HepG2 (cell line): ENCODE data around the gene GPR148. TPM values are rescaled to one million over a fixed set of nuclear protein-coding genes. Genes with fewer than 3 reads are reported as not detected.

Experiments
- ATAC-seq: fragments of 200-7000 bp; cut with Tn5 transposase; 3 replicates; pipeline ENCODE4 v1.9.1; 2020; ENCODE audit warnings: mild to moderate bottlenecking, moderate library complexity
- BruUV-seq: library from RNA; stranded (reverse); fragments of 400-500 nt; replicated peaks from 2 replicates; lab custom pipeline; 2021; lab: Mats Ljungman, UMichigan
- CTCF ChIA-PET: fragments of 300-600 bp; formaldehyde crosslinking; extraction: SDS; loops from one replicate; lab custom pipeline; 2021; ENCODE audit warnings: low total read pairs, inconsistent platforms, low intra/inter-chr PET ratio; lab: Yijun Ruan, JAX
- POLR2A ChIA-PET: fragments of 350-600 bp; sonication (Branson Sonifier 250); formaldehyde crosslinking; loops from one replicate; lab custom pipeline; 2020; ENCODE audit warnings: antibody characterized with exemption, inconsistent platforms; lab: Yijun Ruan, JAX
- DNase-seq: peaks from one replicate; pipeline ENCODE4 v3.0.0-alpha.2; 2015; ENCODE audit warnings: low spot score
- FAIRE-seq: peaks from 3 replicates; lab custom pipeline; 2011; peaks lifted over from hg19 to GRCh38; lab: Jason Lieb, UNC
- H2AFZ ChIP-seq: one replicate; pipeline ENCODE4 v1.6.1; 2011; ENCODE audit warnings: low read length, inconsistent platforms
- H3K27ac ChIP-seq: fragments of 300-600 bp; 3 replicates; pipeline ENCODE4 v1.8.0; 2011; ENCODE audit warnings: mixed run types, mild to moderate bottlenecking, mixed read lengths, low read length, inconsistent platforms; ENCODE audit not compliant: insufficient read depth; ENCODE audit errors: extremely low read length
- H3K27me3 ChIP-seq, 2 experiments: fragments of 200-600 bp in 1 of 2; 2 replicates in 1 of 2; 3 replicates in 1 of 2; pipeline versions ENCODE4 v1.6.0 to v1.8.0; 2011; ENCODE audit warnings: low read length in 2 of 2, mild to moderate bottlenecking in 2 of 2, moderate library complexity in 2 of 2, inconsistent platforms in 1 of 2; ENCODE audit not compliant: insufficient read depth in 2 of 2, control insufficient read depth in 1 of 2
- H3K36me3 ChIP-seq, 2 experiments: fragments of 200-600 bp in 1 of 2; replicated peaks in 1 of 2; 2 replicates in 1 of 2; 3 replicates in 1 of 2; pipeline versions ENCODE4 v1.5.1 to v1.8.0; 2011; ENCODE audit warnings: low read length in 2 of 2, inconsistent platforms in 1 of 2; ENCODE audit not compliant: insufficient read depth in 2 of 2, control insufficient read depth in 1 of 2
- H3K4me1 ChIP-seq: 2 replicates; pipeline ENCODE4 v1.5.1; 2012; ENCODE audit warnings: low read length, inconsistent platforms; ENCODE audit not compliant: insufficient read depth
- H3K4me2 ChIP-seq: 2 replicates; pipeline ENCODE4 v1.6.0; 2011; ENCODE audit warnings: low read depth, low read length, inconsistent platforms
- H3K4me3 ChIP-seq, 3 experiments: fragments of 200-600 bp in 1 of 3; sonication (generic), shearing (Covaris generic) in 1 of 3; replicated peaks in 1 of 3; 2 replicates each; pipeline ENCODE4 v1.5.1; 2011 to 2016; ENCODE audit warnings: low read length in 3 of 3, inconsistent platforms in 2 of 3, low read depth in 2 of 3, mild to moderate bottlenecking in 2 of 3, control low read depth in 1 of 3, mixed read lengths in 1 of 3; ENCODE audit not compliant: insufficient read depth in 1 of 3
- H3K79me2 ChIP-seq: one replicate; pipeline ENCODE4 v1.6.1; 2011; ENCODE audit warnings: low read length, inconsistent platforms; ENCODE audit not compliant: insufficient read depth
- H3K9ac ChIP-seq: 2 replicates; pipeline ENCODE4 v1.6.0; 2011; ENCODE audit warnings: mild to moderate bottlenecking, low read depth, low read length, inconsistent platforms; ENCODE audit not compliant: insufficient read depth
- H3K9me3 ChIP-seq: 2 replicates; pipeline ENCODE4 v1.5.1; 2012; ENCODE audit warnings: mild to moderate bottlenecking, low read length
- H4K20me1 ChIP-seq: 2 replicates; pipeline ENCODE4 v1.6.0; 2011; ENCODE audit warnings: inconsistent platforms, mild to moderate bottlenecking, low read length, moderate library complexity; ENCODE audit not compliant: insufficient read depth
- GATAD1 ChIP-seq: IDR thresholded peaks from 2 replicates; pipeline ENCODE4 v1.6.1; 2016; ENCODE audit warnings: missing genetic modification reagents, missing compliant biosample characterization
- HNF4A ChIP-seq: sonication (generic); formaldehyde crosslinking; IDR thresholded peaks from 2 replicates; pipeline ENCODE4 v1.4.0; 2020; ENCODE audit warnings: missing genetic modification reagents
- HOXA5 ChIP-seq: sonication (generic); formaldehyde crosslinking; IDR thresholded peaks from 2 replicates; pipeline ENCODE4 v1.4.0; 2020; ENCODE audit warnings: missing genetic modification reagents
- LCORL ChIP-seq, 2 experiments: fragments of 450-650 bp in 1 of 2; sonication (generic) in 1 of 2; formaldehyde crosslinking in 1 of 2; IDR thresholded peaks; 2 replicates each; pipeline versions ENCODE4 v1.5.0 to v1.6.1; 2017 to 2020; ENCODE audit warnings: antibody characterized with exemption in 1 of 2, missing genetic modification reagents in 1 of 2
- NCOR1 ChIP-seq: fragments of 200-600 bp; sonication (generic); IDR thresholded peaks from 2 replicates; pipeline ENCODE4 v1.7.0; 2017; ENCODE audit warnings: antibody characterized with exemption, low read length, borderline replicate concordance
- RBAK ChIP-seq: sonication (generic); formaldehyde crosslinking; IDR thresholded peaks from 2 replicates; pipeline ENCODE4 v1.5.1; 2020; ENCODE audit warnings: mild to moderate bottlenecking, missing genetic modification reagents
- REL ChIP-seq: sonication (generic); formaldehyde crosslinking; conservative IDR thresholded peaks from 2 replicates; pipeline ENCODE4 v1.8.0; 2022; ENCODE audit warnings: mild to moderate bottlenecking, missing genetic modification reagents, moderate library complexity
- REXO4 ChIP-seq: sonication (generic); formaldehyde crosslinking; IDR thresholded peaks from 2 replicates; pipeline ENCODE4 v1.8.0; 2022; ENCODE audit warnings: missing genetic modification reagents, mild to moderate bottlenecking, borderline replicate concordance
- SALL1 ChIP-seq: sonication (generic); formaldehyde crosslinking; IDR thresholded peaks from 2 replicates; pipeline ENCODE4 v1.8.0; 2022; ENCODE audit warnings: mild to moderate bottlenecking, missing genetic modification reagents
- SRSF4 ChIP-seq: fragments of 200-400 bp; formaldehyde crosslinking; IDR thresholded peaks from one replicate; pipeline ENCODE4 v1.6.1; 2018; ENCODE audit warnings: mild to moderate bottlenecking, low read depth, low read length, moderate library complexity; ENCODE audit not compliant: poor library complexity, severe bottlenecking
- ZBTB20 ChIP-seq: sonication (generic); formaldehyde crosslinking; IDR thresholded peaks from 2 replicates; pipeline ENCODE4 v1.8.1; 2023; ENCODE audit warnings: missing genetic modification reagents, low read depth, mild to moderate bottlenecking, borderline replicate concordance
- ZFP36L2 ChIP-seq: sonication (generic); formaldehyde crosslinking; IDR thresholded peaks from 2 replicates; pipeline ENCODE4 v1.4.0; 2020; ENCODE audit warnings: missing genetic modification reagents
- ZFP90 ChIP-seq: sonication (generic); formaldehyde crosslinking; IDR thresholded peaks from 2 replicates; pipeline ENCODE4 v1.8.0; 2022; ENCODE audit warnings: missing genetic modification reagents, mild to moderate bottlenecking, inconsistent platforms, borderline replicate concordance
- ZNF501 ChIP-seq: sonication (generic); formaldehyde crosslinking; IDR thresholded peaks from 2 replicates; pipeline ENCODE4 v1.5.1; 2020; ENCODE audit warnings: mild to moderate bottlenecking, moderate library complexity, missing genetic modification reagents
- ZNF678 ChIP-seq: sonication (generic); formaldehyde crosslinking; IDR thresholded peaks from 2 replicates; pipeline ENCODE4 v1.4.0; 2020; ENCODE audit warnings: mild to moderate bottlenecking, missing genetic modification reagents
- WGBS: methylation state at CpG from one replicate; pipeline ENCODE4 v1.1.6; 2017; ENCODE audit warnings: low lambda C conversion rate; 5-methylcytosine and 5-hydroxymethylcytosine counted together
- in situ Hi-C: cut with HindIII; loops from 2 replicates; pipeline ENCODE4 v1.10.0; 2017; ENCODE audit warnings: low pct_unique_long_range_greater_than_20kb; ENCODE audit not compliant: extremely low pct_ligation_motif_present
- intact Hi-C: fragments of 100-400 bp; cut with micrococcal nuclease; formaldehyde crosslinking; loops from one replicate; pipeline ENCODE4 v1.10.0; 2022; ENCODE audit not compliant: unreplicated experiment
- polyA plus RNA-seq, 8 experiments: library from polyadenylated mRNA; depleted of rRNA in 3 of 8; stranded (reverse) in 7 of 8; unstranded in 1 of 8; fragments of >200 nt; fragmentation: Illumina TruSeq in 4 of 8; extraction: Trizol in 4 of 8; gene quantifications; 2 replicates each; pipeline versions ENCODE4 v1.2.1 to v1.2.3, GENCODE V29; 2011 to 2016; ENCODE audit warnings: low read depth in 4 of 8, missing spikeins in 1 of 8, mixed read lengths in 1 of 8; ENCODE audit not compliant: insufficient read depth in 1 of 8
- total RNA-seq, 5 experiments: library from RNA; depleted of rRNA; stranded (reverse); fragments of >200 nt; fragmentation: Illumina TruSeq; extraction: Trizol; gene quantifications; 2 replicates each; pipeline ENCODE4 v1.2.3, GENCODE V29; 2016; ENCODE audit warnings: low read depth in 1 of 5
- TF ChIP-seq, protein P1 (sequence below): IDR thresholded peaks from 2 replicates; pipeline ENCODE4 v1.6.1; 2012; ENCODE audit warnings: inconsistent platforms

The GPR148 gene
- total and polyA plus RNA-seq, 2 of the 13 experiments (the other 11 are each of a cell fraction or from before 2014, with no cell fraction given), result not detected

DNA sequence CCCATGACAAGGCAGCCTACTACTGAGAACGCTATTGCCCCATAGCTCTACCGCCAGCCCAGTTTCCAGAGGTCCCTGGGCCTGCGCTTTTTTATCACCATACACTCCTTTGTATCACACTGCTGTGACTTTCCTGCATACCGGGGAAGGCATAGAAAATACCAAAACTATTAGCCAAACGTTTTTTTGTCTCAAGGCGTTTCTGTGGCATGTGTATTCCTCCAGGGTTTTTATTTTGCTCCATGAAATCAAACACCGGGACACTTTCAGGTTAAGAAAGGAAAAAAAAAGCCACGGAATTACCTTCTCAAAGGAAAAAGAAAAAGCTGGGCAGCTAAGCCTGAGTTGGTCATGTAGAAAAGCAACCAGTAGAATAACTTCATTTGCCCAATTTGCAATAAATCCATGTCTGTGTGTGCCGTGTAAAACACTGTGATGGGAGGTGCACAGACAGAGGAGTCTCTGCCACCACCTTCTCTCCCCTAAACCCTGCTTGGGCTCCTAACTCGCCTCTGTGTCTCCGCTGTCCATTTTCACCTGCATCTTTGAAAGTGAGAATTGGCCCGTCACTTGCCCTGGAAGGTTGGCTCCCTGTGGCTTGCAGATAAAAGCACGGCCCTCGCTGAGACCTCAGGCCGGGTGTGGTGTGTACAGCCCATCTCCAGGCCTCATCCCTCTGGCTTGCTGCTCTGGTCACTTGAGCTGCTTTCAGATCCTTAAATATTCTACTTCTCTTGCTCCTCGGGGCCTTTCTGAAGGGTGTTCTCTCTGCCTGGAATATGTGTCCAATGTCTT, 28.2 kb downstream of the GPR148 start:
- 18% methylated on average over 16 of the region's 16 CpGs for WGBS

DNA sequence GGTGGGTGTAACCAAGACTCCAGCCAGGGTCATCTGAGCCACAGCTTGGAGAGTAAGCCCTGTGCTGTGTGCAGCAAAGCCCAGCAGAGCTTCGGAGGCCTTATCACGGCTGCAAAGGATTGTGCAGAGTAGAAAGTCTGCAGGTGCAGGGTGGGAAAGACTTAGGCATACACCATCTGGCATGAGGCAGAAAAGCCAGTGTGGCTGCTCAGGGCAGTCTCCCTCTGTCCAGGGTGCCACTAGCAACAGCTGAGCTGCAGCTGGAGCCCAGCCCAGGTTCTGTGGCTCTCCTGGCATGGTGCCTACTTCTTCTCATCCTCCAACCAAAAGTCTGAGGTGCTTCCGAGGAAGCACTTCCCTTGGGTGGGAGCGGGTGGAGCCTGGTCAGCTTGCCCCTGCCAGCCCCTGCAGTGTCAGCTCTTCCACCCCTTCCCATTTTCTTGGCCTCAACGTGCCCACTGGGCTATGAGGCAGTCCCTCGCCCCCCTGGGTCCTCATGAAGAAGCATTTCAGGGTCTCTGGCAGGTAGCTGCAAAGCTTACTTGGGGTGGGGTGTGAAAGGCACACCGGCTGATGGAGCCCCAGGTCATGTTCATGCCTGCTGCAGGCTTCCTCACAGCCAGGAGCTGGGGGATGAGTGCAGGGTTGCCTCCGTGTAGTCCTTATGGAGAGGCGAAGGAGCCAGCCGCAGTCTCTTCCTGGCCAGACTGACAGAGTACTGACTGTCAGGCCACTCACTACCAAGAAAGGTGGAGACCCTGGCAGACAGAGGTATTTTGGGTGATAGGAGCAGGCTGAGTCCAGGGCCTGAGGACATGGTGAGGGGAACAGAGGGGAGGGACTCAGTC, 31.3 kb downstream of the GPR148 start:
- H3K4me1 ChIP-seq, result no peaks in the 10 kb centered on the region
- H3K9ac ChIP-seq, result no peak overlapping the region
- FAIRE-seq (no peak), ATAC-seq (no peak), DNase-seq (no peak)
- CTCF ChIA-PET, result no interaction called here
- H3K27me3 ChIP-seq, result peaks cover 6 to 58% of the 10 kb centered on the region in 2 experiments; a peak in 4 of 5 replicates
- POLR2A ChIA-PET, result no interaction called here
- H4K20me1 ChIP-seq, result no peaks in the 10 kb centered on the region; the same call in 1 of the 2 replicates
- in situ Hi-C loops, result no loop called here
- H3K36me3 ChIP-seq, result no peaks in the 10 kb centered on the region
- no peak overlapping the region for H3K4me2 ChIP-seq
- intact Hi-C loops, result no loop called here
- H3K4me3 ChIP-seq, result no peak overlapping the region
- WGBS, result under 1% methylated on average over 7 of the region's 10 CpGs
- H3K79me2 ChIP-seq, result no peaks in the 10 kb centered on the region
- no peak overlapping the region for H2AFZ ChIP-seq
- no peak overlapping the region for H3K27ac ChIP-seq
- BruUV-seq, result no TSS peak
- no peaks in the 10 kb centered on the region for H3K9me3 ChIP-seq
- no peak for TF ChIP-seq LCORL (IDR thresholded peaks at IDR 0.05)
- no peak for TF ChIP-seq LCORL (CRISPR knock-in tag; IDR thresholded peaks at IDR 0.05)
- TF ChIP-seq REXO4 (CRISPR knock-in tag), result no peak
- no peak for TF ChIP-seq ZNF678
- TF ChIP-seq ZFP90, result no peak
- TF ChIP-seq ZBTB20 (CRISPR knock-in tag), result no peak
- TF ChIP-seq RBAK (CRISPR knock-in tag), result no peak
- TF ChIP-seq GATAD1 (CRISPR knock-in tag), result no peak
- no peak for TF ChIP-seq NCOR1
- no peak for TF ChIP-seq REL
- no peak for TF ChIP-seq HOXA5 (CRISPR knock-in tag)
- TF ChIP-seq ZNF501 (CRISPR knock-in tag), result no peak

More for the DNA sequence above, 28.2 kb downstream of the GPR148 start:
- H2AFZ ChIP-seq, result no peak overlapping the region
- H3K9ac ChIP-seq, result no peak overlapping the region
- H3K4me2 ChIP-seq, result no peak overlapping the region
- H3K4me1 ChIP-seq, result no peaks in the 10 kb centered on the region
- intact Hi-C loops (no loop called here), in situ Hi-C loops (no loop called here)
- no peak for DNase-seq
- H3K27ac ChIP-seq, result no peak overlapping the region
- ChIA-PET POLR2A (no interaction called here), CTCF (no interaction called here)
- H3K9me3 ChIP-seq, result no peaks in the 10 kb centered on the region
- no peak for FAIRE-seq
- peaks cover 3 to 45% of the 10 kb centered on the region in 2 experiments; a peak in 3 of 5 replicates for H3K27me3 ChIP-seq
- H3K79me2 ChIP-seq, result no peaks in the 10 kb centered on the region
- no peak overlapping the region for H3K4me3 ChIP-seq
- no peak for ATAC-seq
- no TSS peak for BruUV-seq
- no peaks in the 10 kb centered on the region; the same call in 1 of the 2 replicates for H4K20me1 ChIP-seq
- TF ChIP-seq SRSF4 (no peak), HNF4A (CRISPR knock-in tag) (no peak), SALL1 (no peak), ZFP36L2 (CRISPR knock-in tag) (no peak)
- TF ChIP-seq, protein P1, sequence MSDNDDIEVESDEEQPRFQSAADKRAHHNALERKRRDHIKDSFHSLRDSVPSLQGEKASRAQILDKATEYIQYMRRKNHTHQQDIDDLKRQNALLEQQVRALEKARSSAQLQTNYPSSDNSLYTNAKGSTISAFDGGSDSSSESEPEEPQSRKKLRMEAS, result no peak
- no peaks in the 10 kb centered on the region for H3K36me3 ChIP-seq
